Right lobe of liver (tissue), 6 donors: ENCODE measurements around the gene PLXNA4. TPM values are rescaled to one million over a fixed set of nuclear protein-coding genes. Genes with fewer than 3 reads are reported as not detected.

Experiments used
- ATAC-seq, 4 donors: fragments of 200-7000 bp; cut with Tn5 transposase; one replicate each; pipeline ENCODE4 v1.9.1; 2020; ENCODE audit warnings: mild to moderate bottlenecking in 4 of 4, moderate library complexity in 4 of 4
- DNase-seq, 3 donors: peaks; one replicate each; pipeline ENCODE4 v3.0.0-alpha.2; 2020
- H3K27ac ChIP-seq, 3 donors: fragments of 200-600 bp; one replicate each; pipeline ENCODE4 v1.8.0; 2022
- H3K27me3 ChIP-seq, 2 donors: fragments of 200-600 bp; one replicate each; pipeline ENCODE4 v1.8.0; 2022
- H3K36me3 ChIP-seq, 4 donors: fragments of 200-600 bp; sonication (generic) in 1 of 4; one replicate each; pipeline versions ENCODE4 v1.5.1 to v1.8.0; 2017 to 2022; ENCODE audit warnings: control low read depth in 1 of 4
- H3K4me1 ChIP-seq, 4 donors: fragments of 200-600 bp; sonication (generic) in 1 of 4; one replicate each; pipeline versions ENCODE4 v1.5.1 to v1.8.0; 2017 to 2022; ENCODE audit warnings: control low read depth in 1 of 4
- H3K4me3 ChIP-seq, 3 donors: fragments of 200-600 bp; one replicate each; pipeline ENCODE4 v1.8.0; 2022
- H3K9me3 ChIP-seq, 4 donors: fragments of 200-600 bp; sonication (generic) in 1 of 4; one replicate each; pipeline versions ENCODE4 v1.5.1 to v1.8.0; 2017 to 2022; ENCODE audit warnings: control low read depth in 1 of 4
- POLR2A ChIP-seq: fragments of 450-650 bp; IDR thresholded peaks from one replicate; pipeline ENCODE4 v1.6.1; 2017; ENCODE audit warnings: antibody characterized with exemption, mild to moderate bottlenecking
- WGBS: methylation state at CpG from one replicate; pipeline ENCODE4 v1.1.6; 2018; ENCODE audit warnings: low coverage, low lambda C conversion rate; ENCODE audit not compliant: insufficient coverage; ENCODE audit errors: missing lambda C conversion rate; 5-methylcytosine and 5-hydroxymethylcytosine counted together
- intact Hi-C, 2 donors: fragments of 100-400 bp; cut with DNase I; formaldehyde crosslinking; loops; one replicate each; pipeline versions ENCODE4 v1.11.2 to v1.14.1; 2022
- total RNA-seq, 6 experiments: library from RNA; depleted of rRNA in 2 of 6; stranded (reverse); fragments of >200 nt in 2 of 6; fragmentation: NEBNext Ultra II Directional in 3 of 6; extraction: Animal tissue kit (Norgen Biotek cat#: 25700) in 3 of 6; gene quantifications; one replicate each; pipeline versions ENCODE4 v1.1.0 to v1.2.4, GENCODE V29; 2016 to 2023
- TF ChIP-seq, protein P1 (sequence below), 4 donors: fragments of 200-600 bp in 3 of 4; fragments of 450-650 bp in 1 of 4; IDR thresholded peaks; one replicate each; pipeline versions ENCODE4 v1.5.1 to v1.8.0; 2016 to 2022; ENCODE audit warnings: antibody characterized with exemption in 4 of 4, mild to moderate bottlenecking in 2 of 4
- donor health status: DM: no; HTN: yes; CAD: no.
- donor health status: DM: no; HTN: no; CAD: no.
- donor health status: DM: no; HTN: no; CAD: no.
- donor health status: DM: no; HTN: yes; CAD: no.
- donor health status: DM: no; HTN: yes; CAD: no.

Gene PLXNA4
- total RNA-seq, 6 experiments from 2014 or later, result 0.17 to 0.90 (median 0.30) TPM

DNA sequence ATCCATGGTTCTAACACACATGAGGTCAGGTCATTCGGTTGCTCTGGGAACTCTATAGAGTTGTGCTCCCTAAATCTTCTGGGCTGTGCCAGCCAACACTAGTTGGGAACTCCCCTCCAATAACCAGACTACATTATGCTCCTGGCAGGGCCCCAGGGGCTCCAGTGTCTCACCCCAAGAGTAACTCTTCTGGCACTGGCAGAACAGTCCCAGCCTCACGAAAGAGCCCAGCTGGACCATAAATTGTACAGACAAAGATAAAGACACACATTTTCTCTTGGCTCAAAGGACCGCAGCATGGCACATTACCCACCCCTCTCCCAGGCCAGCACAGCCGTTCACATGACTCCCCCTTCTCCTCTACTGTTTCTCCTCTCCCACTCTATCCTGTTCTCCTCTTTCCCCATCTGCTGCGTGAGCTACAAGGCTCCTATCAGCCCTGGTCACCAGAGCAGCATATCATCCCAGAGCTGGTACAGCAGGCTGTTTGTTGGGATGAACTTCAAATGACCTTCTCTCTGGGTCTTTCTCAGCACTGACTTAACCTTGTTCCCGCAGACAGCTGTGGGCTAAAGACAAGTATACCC, 230.6 kb downstream of the PLXNA4 start:
- ATAC-seq, result peak in 2 of 4 donors; percentile 12 to 31
- H3K4me1 ChIP-seq, result no peaks in the 10 kb centered on the region
- intact Hi-C loops, result no loop called here
- H3K9me3 ChIP-seq, result no peaks in the 10 kb centered on the region
- no peak overlapping the region for H3K4me3 ChIP-seq
- DNase-seq, result no peak
- 32% methylated on average over 3 of the region's 6 CpGs for WGBS
- no peaks in the 10 kb centered on the region for H3K36me3 ChIP-seq
- no peaks in the 10 kb centered on the region for H3K27me3 ChIP-seq
- no peak overlapping the region for H3K27ac ChIP-seq
- TF ChIP-seq POLR2A, result no peak

- Histone ChIP-seq H3K9me3 (no peaks in the 10 kb centered on the region), H3K27me3 (no peaks in the 10 kb centered on the region), H3K4me3 (no peak overlapping the region), H3K36me3 (no peaks in the 10 kb centered on the region), H3K27ac (no peak overlapping the region), H3K4me1 (no peaks in the 10 kb centered on the region)
- DNase-seq (no peak), ATAC-seq (peak; percentile 26 to 55 (median 46))
- intact Hi-C loops, result no loop called here
- TF ChIP-seq POLR2A, result no peak
- TF ChIP-seq, protein P1, sequence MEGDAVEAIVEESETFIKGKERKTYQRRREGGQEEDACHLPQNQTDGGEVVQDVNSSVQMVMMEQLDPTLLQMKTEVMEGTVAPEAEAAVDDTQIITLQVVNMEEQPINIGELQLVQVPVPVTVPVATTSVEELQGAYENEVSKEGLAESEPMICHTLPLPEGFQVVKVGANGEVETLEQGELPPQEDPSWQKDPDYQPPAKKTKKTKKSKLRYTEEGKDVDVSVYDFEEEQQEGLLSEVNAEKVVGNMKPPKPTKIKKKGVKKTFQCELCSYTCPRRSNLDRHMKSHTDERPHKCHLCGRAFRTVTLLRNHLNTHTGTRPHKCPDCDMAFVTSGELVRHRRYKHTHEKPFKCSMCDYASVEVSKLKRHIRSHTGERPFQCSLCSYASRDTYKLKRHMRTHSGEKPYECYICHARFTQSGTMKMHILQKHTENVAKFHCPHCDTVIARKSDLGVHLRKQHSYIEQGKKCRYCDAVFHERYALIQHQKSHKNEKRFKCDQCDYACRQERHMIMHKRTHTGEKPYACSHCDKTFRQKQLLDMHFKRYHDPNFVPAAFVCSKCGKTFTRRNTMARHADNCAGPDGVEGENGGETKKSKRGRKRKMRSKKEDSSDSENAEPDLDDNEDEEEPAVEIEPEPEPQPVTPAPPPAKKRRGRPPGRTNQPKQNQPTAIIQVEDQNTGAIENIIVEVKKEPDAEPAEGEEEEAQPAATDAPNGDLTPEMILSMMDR (IDR thresholded peaks at IDR 0.05), result no peak
- WGBS, result 56% methylated on average over 4 of the region's 5 CpGs
Measured at GRCh38 chr7:132345030-132345429, 231.2 kb downstream of the PLXNA4 start.

GRCh38 chr7:132343199-132343598, 233.1 kb downstream of the PLXNA4 start:
- ATAC-seq, result peak; percentile 52 to 79 (median 72)

GRCh38 chr7:132337450-132338080, 238.7 kb downstream of the PLXNA4 start:
- H3K9me3 ChIP-seq, result no peaks in the 10 kb centered on the region
- TF ChIP-seq, protein P1 (IDR thresholded peaks at IDR 0.05), result no peak
- TF ChIP-seq POLR2A, result no peak
- H3K4me1 ChIP-seq, result no peaks in the 10 kb centered on the region
- no peak overlapping the region for H3K4me3 ChIP-seq
- 73% methylated on average over 4 of the region's 4 CpGs for WGBS
- intact Hi-C loops, result no loop called here
- H3K27me3 ChIP-seq, result no peaks in the 10 kb centered on the region
- H3K27ac ChIP-seq, result no peak overlapping the region
- ATAC-seq (peak in 1 of 4 donors; percentile 10), DNase-seq (no peak)
- no peaks in the 10 kb centered on the region for H3K36me3 ChIP-seq

More at GRCh38 chr7:132343199-132343598, 233.1 kb downstream of the PLXNA4 start:
- no peaks in the 10 kb centered on the region for H3K27me3 ChIP-seq
- H3K27ac ChIP-seq, result peak overlapping the region in 1 of 3 donors; percentile 22
- H3K4me3 ChIP-seq, result no peak overlapping the region
- no peak for TF ChIP-seq POLR2A
- TF ChIP-seq, protein P1 (IDR thresholded peaks at IDR 0.05), result no peak
- DNase-seq, result no peak
- WGBS, result 67% methylated on average over 1 of the region's 1 CpG
- intact Hi-C loops, result no loop called here
- no peaks in the 10 kb centered on the region for H3K36me3 ChIP-seq
- H3K4me1 ChIP-seq, result no peaks in the 10 kb centered on the region
- H3K9me3 ChIP-seq, result no peaks in the 10 kb centered on the region

GRCh38 chr7:132336797-132337196, 239.5 kb downstream of the PLXNA4 start:
- Histone ChIP-seq H3K9me3 (no peaks in the 10 kb centered on the region), H3K4me1 (no peaks in the 10 kb centered on the region), H3K27ac (peak overlapping the region in 1 of 3 donors; percentile 26), H3K36me3 (no peaks in the 10 kb centered on the region), H3K4me3 (no peak overlapping the region), H3K27me3 (no peaks in the 10 kb centered on the region)
- ATAC-seq, result peak; percentile 57 to 97 (median 79)
- intact Hi-C loops, result no loop called here
- no peak for DNase-seq
- TF ChIP-seq, protein P1 (IDR thresholded peaks at IDR 0.05), result no peak
- TF ChIP-seq POLR2A, result no peak
- WGBS, result 84% methylated on average over 5 of the region's 5 CpGs
